Prostate gland (tissue), 2 donors: ENCODE results near the gene KIAA1328.

Experiments
- CTCF ChIP-seq, 4 experiments: fragments of 200-600 bp in 2 of 4; fragments of 450-650 bp in 2 of 4; sonication (generic) in 2 of 4; IDR thresholded peaks; 1 replicate in 3 of 4; 2 replicates in 1 of 4; pipeline ENCODE4 v1.5.1; 2016 to 2019; ENCODE audit warnings: antibody characterized with exemption in 4 of 4, mild to moderate bottlenecking in 2 of 4, moderate library complexity in 2 of 4
- POLR2A ChIP-seq: fragments of 450-650 bp; IDR thresholded peaks from one replicate; pipeline ENCODE4 v1.6.1; 2016; ENCODE audit warnings: antibody characterized with exemption, mild to moderate bottlenecking
- POLR2AphosphoS5 ChIP-seq: sonication (generic); formaldehyde crosslinking; IDR thresholded peaks from one replicate; pipeline ENCODE4 v1.6.1; 2017; ENCODE audit warnings: antibody characterized with exemption

DNA sequence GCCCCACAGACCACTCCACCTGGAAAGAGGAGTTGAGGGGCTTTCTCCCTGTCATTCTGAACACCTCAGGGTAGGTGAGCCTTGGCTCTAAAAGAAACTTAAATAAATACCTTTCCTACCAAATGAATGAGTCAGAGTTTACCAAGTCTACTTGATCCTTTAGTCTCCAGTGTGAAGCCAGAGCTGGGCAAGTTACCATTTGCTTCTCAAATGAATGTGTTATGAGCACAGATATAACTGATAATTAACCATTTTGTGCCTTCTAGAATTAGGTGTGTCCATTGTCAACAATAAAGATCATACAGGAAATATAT lies 347.7 kb downstream of the KIAA1328 start:
- TF ChIP-seq POLR2A (no peak), CTCF (IDR thresholded peaks at IDR 0.05) (no peak), POLR2AphosphoS5 (no peak)
